Measurements from ENCODE around the gene LOXL1. TPM values are rescaled to one million over a fixed set of nuclear protein-coding genes. Genes with fewer than 3 reads are reported as not detected.

The LOXL1 gene
- total and polyA plus RNA-seq, 2 of the 4 experiments (the other 2 are of a cell fraction): 148 to 332 TPM

GRCh38 chr15:73997986-73998385 is 71.7 kb downstream of the LOXL1 start:
- WGBS, 2 experiments (ENCODE audit: extremely low coverage in 2 of 2, insufficient read length in 1 of 2): 95% methylated on average over 21 of the region's 27 CpGs; no CpG with 5 or more reads in 1 of the 2 experiments
- dilution Hi-C loops (cut with HindIII; ENCODE audit: low sequenced_read_pairs, unreplicated experiment) (no loop called here), in situ Hi-C loops (cut with MboI; ENCODE audit: low sequenced_read_pairs) (no loop called here), intact Hi-C loops (cut with micrococcal nuclease) (no loop called here)
- Histone ChIP-seq H4K20me1 (ENCODE audit: insufficient read depth, low read length) (peaks cover 11% of the 10 kb centered on the region; the same call in 1 of the 2 replicates), H3K9me1 (ENCODE audit: insufficient read depth, low read length) (peaks cover 6% of the 10 kb centered on the region; the same call in 1 of the 2 replicates), H3K23ac (ENCODE audit: low read depth, low read length) (no peak overlapping the region), H2BK20ac (ENCODE audit: low read depth, low read length) (no peak overlapping the region), H2BK5ac (ENCODE audit: low read depth, low read length, poor library complexity, severe bottlenecking) (no peak overlapping the region), H3K79me1 (ENCODE audit: low read depth in 1 of 2, low read length in 2 of 2) (peaks cover 19 to 79% of the 10 kb centered on the region in 2 experiments), H3K27me3 (ENCODE audit: control insufficient read depth, insufficient read depth, low read length) (no peaks in the 10 kb centered on the region), H3K9me3 (ENCODE audit: control insufficient read depth, insufficient read depth, low read length) (no peaks in the 10 kb centered on the region), H2AK9ac (replicated peaks; ENCODE audit: low read depth, low read length, poor library complexity) (no peak overlapping the region), H3K27ac (ENCODE audit: insufficient read depth, low read length) (no peak overlapping the region), H3K4me3 (ENCODE audit: insufficient read depth, low read depth, low read length) (no peak overlapping the region), H3K56ac (ENCODE audit: extremely low read depth, insufficient read depth, low read length) (no peak overlapping the region), H2AFZ (replicated peaks; ENCODE audit: low read length, poor library complexity) (no peak overlapping the region), H3K14ac (replicated peaks; ENCODE audit: low read depth, low read length) (no peak overlapping the region), H3K4me1 (ENCODE audit: control insufficient read depth, insufficient read depth, low read length) (peaks cover 3% of the 10 kb centered on the region), H3K4me2 (ENCODE audit: low read depth, low read length) (no peak overlapping the region), H4K8ac (ENCODE audit: low read depth in 2 of 2, low read length in 2 of 2) (no peak overlapping the region), H3K18ac (ENCODE audit: low read depth, low read length) (no peak overlapping the region), H4K5ac (ENCODE audit: low read depth, low read length) (no peak overlapping the region), H3K36me3 (ENCODE audit: control insufficient read depth, insufficient read depth, low read length) (peaks cover 13% of the 10 kb centered on the region), H3K9ac (ENCODE audit: low read depth, low read length) (no peak overlapping the region), H4K91ac (ENCODE audit: insufficient read depth, low read depth, low read length) (no peak overlapping the region), H3K4ac (ENCODE audit: low read depth, low read length) (no peak overlapping the region), H2BK120ac (ENCODE audit: low read depth, low read length) (no peak overlapping the region), H2AK5ac (ENCODE audit: low read depth, low read length) (no peak overlapping the region), H2BK15ac (ENCODE audit: low read depth, low read length) (no peak overlapping the region)
- ChIA-PET POLR2A (ENCODE audit: unreplicated experiment) (no interaction called here), CTCF (interaction anchor here (1.0 kb wide), 1 partner anchor 39 kb away, joined by 3 read pairs; no protein-coding TSS in a partner anchor)
- DNase-seq (no peak), ATAC-seq (ENCODE audit: low read depth) (no peak)
- no TSS peak for BruUV-seq (replicated peaks)
- no peak for TF ChIP-seq CEBPB (IDR thresholded peaks at IDR 0.05; ENCODE audit: low read depth, low read length)
- no peak for TF ChIP-seq NFE2L2 (IDR thresholded peaks at IDR 0.05; ENCODE audit: low read depth, low read length)
- TF ChIP-seq RFX5 (IDR thresholded peaks at IDR 0.05; ENCODE audit: low read depth, low read length): no peak

Other genes starting within 250 kb of the LOXL1 start
- 30.8 and 37.5 TPM in 2 replicates for gene CD276, start 242.1 kb upstream of the LOXL1 start, total RNA-seq (2012; rRNA removed)
- gene CD276, start 242.1 kb upstream of the LOXL1 start, polyA plus RNA-seq (2012; rRNA removed): 149 and 150 TPM in 2 replicates
- gene INSYN1, start 173.1 kb upstream of the LOXL1 start, total RNA-seq (2012; rRNA removed): under 0.01 and 0.18 TPM in 2 replicates
- 0.34 and 0.49 TPM in 2 replicates for gene INSYN1, start 173.1 kb upstream of the LOXL1 start, polyA plus RNA-seq (2012; rRNA removed)
- gene TBC1D21, start 52.9 kb upstream of the LOXL1 start, total RNA-seq (2012; rRNA removed): not detected in 2 replicates
- not detected in 2 replicates for gene TBC1D21, start 52.9 kb upstream of the LOXL1 start, polyA plus RNA-seq (2012; rRNA removed)
- 11.8 and 12.5 TPM in 2 replicates for gene STOML1, start 65.8 kb downstream of the LOXL1 start, total RNA-seq (2012; rRNA removed)
- 21.2 and 25.0 TPM in 2 replicates for gene STOML1, start 65.8 kb downstream of the LOXL1 start, polyA plus RNA-seq (2012; rRNA removed)
- 8.8 and 10.3 TPM in 2 replicates for gene PML, start 68.3 kb downstream of the LOXL1 start, total RNA-seq (2012; rRNA removed)
- gene PML, start 68.3 kb downstream of the LOXL1 start, polyA plus RNA-seq (2012; rRNA removed): 22.6 and 23.1 TPM in 2 replicates
- gene GOLGA6A, start 156.1 kb downstream of the LOXL1 start, total RNA-seq (2012; rRNA removed): not detected in 2 replicates
- gene GOLGA6A, start 156.1 kb downstream of the LOXL1 start, polyA plus RNA-seq (2012; rRNA removed): not detected in 2 replicates
- not detected in 2 replicates for gene ISLR2, start 204.1 kb downstream of the LOXL1 start, total RNA-seq (2012; rRNA removed)
- not detected in 2 replicates for gene ISLR2, start 204.1 kb downstream of the LOXL1 start, polyA plus RNA-seq (2012; rRNA removed)
- gene ISLR, start 247.2 kb downstream of the LOXL1 start, total RNA-seq (2012; rRNA removed): under 0.01 TPM in 2 replicates
- gene ISLR, start 247.2 kb downstream of the LOXL1 start, polyA plus RNA-seq (2012; rRNA removed): 0.79 and 1.0 TPM in 2 replicates